Type B pancreatic cell (in vitro differentiated cells): ENCODE measurements around the gene PTPN14. TPM values are rescaled to one million over a fixed set of nuclear protein-coding genes. Genes with fewer than 3 reads are reported as not detected.
A peak's percentile ranks its signal among the peaks of the same experiment; 100 is the strongest.
"Not testable (repeated sequence)": the region's sequence is repeated elsewhere in the genome, so short reads cannot be mapped to it uniquely, and the experiment has no call there.

ENCODE experiments used
- DNase-seq: peaks from one replicate; pipeline ENCODE4 v3.0.0; 2021; ENCODE audit warnings: mixed read lengths; ENCODE audit not compliant: unreplicated experiment; ENCODE audit errors: extremely low spot score
- H3K27ac Mint-ChIP-seq: 2 replicates; pipeline ENCODE4 v1.8.0; 2021; ENCODE audit warnings: mild to moderate bottlenecking, mixed read lengths
- H3K27me3 Mint-ChIP-seq: 2 replicates; pipeline ENCODE4 v1.8.0; 2021; ENCODE audit warnings: mixed read lengths
- H3K36me3 Mint-ChIP-seq: 2 replicates; pipeline ENCODE4 v1.8.0; 2021; ENCODE audit warnings: mixed read lengths
- H3K4me1 Mint-ChIP-seq: one replicate; pipeline ENCODE4 v1.8.0; 2021; ENCODE audit warnings: mixed read lengths; ENCODE audit not compliant: unreplicated experiment
- H3K4me3 Mint-ChIP-seq: 2 replicates; pipeline ENCODE4 v1.8.0; 2021; ENCODE audit warnings: mild to moderate bottlenecking, mixed read lengths
- H3K9me3 Mint-ChIP-seq: 2 replicates; pipeline ENCODE4 v1.8.0; 2021; ENCODE audit warnings: mixed read lengths
- total RNA-seq: library from RNA; stranded (reverse); gene quantifications from 2 replicates; pipeline ENCODE4 v1.2.1, GENCODE V29; 2021; ENCODE audit warnings: low replicate concordance
- TF ChIP-seq, protein P1 (sequence below): fragments of 200-600 bp; sonication (generic); conservative IDR thresholded peaks from 2 replicates; pipeline ENCODE4 v1.5.0; 2021; ENCODE audit warnings: antibody characterized with exemption, mild to moderate bottlenecking

Gene PTPN14
- total RNA-seq, 1 donor from 2014 or later: 29.2 TPM

DNA sequence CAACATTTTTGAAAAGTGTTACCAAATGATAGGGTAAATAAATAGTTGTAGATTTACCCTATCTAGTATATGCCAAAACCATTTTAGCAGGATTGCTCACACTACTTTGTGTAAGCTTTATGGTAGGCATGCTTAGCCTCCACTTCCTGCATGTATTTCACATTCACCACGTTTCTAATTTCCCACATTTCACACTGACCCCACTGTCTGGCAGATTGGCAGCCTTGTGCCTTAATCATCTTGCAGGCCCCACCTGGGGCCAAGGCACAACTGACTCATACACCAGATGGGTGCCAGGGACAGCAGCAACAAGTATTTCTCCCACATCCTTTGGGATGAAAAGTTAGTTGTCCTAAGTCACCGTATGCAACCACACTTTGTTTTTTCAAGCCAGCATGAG lies 30.4 kb upstream of the PTPN14 start:
- no peaks in the 10 kb centered on the region for H3K4me1 Mint-ChIP-seq
- no peak overlapping the region for H3K27ac Mint-ChIP-seq
- TF ChIP-seq, protein P1, sequence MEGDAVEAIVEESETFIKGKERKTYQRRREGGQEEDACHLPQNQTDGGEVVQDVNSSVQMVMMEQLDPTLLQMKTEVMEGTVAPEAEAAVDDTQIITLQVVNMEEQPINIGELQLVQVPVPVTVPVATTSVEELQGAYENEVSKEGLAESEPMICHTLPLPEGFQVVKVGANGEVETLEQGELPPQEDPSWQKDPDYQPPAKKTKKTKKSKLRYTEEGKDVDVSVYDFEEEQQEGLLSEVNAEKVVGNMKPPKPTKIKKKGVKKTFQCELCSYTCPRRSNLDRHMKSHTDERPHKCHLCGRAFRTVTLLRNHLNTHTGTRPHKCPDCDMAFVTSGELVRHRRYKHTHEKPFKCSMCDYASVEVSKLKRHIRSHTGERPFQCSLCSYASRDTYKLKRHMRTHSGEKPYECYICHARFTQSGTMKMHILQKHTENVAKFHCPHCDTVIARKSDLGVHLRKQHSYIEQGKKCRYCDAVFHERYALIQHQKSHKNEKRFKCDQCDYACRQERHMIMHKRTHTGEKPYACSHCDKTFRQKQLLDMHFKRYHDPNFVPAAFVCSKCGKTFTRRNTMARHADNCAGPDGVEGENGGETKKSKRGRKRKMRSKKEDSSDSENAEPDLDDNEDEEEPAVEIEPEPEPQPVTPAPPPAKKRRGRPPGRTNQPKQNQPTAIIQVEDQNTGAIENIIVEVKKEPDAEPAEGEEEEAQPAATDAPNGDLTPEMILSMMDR: no peak
- no peaks in the 10 kb centered on the region for H3K36me3 Mint-ChIP-seq
- no peaks in the 10 kb centered on the region for H3K27me3 Mint-ChIP-seq
- no peak overlapping the region for H3K4me3 Mint-ChIP-seq
- H3K9me3 Mint-ChIP-seq: no peaks in the 10 kb centered on the region
- DNase-seq: no peak

DNA sequence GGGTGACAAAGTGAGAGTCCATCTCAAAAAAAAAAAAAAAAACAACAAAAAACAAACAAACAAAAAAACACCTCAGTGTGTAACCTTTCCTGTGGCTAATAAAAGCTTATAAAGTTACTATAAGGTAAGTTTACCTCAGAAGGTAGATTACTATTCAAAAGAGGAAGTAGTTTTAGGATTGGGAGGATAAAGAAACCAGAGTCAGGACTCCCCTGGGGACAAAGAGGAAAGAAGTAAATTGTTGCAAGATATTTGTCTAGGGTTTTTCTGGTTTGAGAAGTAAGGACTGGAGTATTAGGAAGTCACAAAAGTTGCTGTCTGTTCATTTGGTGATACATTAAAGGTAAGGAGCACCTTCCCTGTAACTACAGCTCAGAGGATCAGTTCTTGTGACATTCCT lies 27.8 kb upstream of the PTPN14 start:
- Mint-ChIP-seq H3K27ac (no peak overlapping the region), H3K9me3 (peaks cover 10% of the 10 kb centered on the region), H3K27me3 (no peaks in the 10 kb centered on the region), H3K4me3 (no peak overlapping the region), H3K36me3 (peaks cover 6% of the 10 kb centered on the region), H3K4me1 (no peaks in the 10 kb centered on the region)
- no peak for DNase-seq
- TF ChIP-seq, protein P1: no peak

DNA sequence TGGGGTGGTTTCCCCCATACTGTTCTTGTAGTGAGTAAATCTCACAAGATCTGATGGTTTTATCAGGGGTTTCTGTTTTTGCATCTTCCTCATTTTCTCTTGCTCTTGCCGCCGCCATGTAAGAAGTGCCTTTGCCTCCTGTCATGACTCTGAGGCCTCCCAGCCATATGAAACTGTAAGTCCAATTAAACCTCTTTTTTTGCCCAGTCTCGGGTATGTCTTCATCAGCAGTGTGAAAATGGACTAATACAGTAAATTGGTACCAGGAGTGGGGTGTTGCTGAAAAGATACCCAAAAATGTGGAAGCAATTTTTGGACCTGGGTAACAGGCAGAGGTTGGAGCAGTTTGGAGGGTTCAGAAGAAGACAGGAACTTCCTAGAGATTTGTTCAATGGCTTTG lies 24.7 kb upstream of the PTPN14 start:
- H3K4me3 Mint-ChIP-seq, DNase-seq, H3K27me3 Mint-ChIP-seq, H3K4me1 Mint-ChIP-seq, H3K27ac Mint-ChIP-seq, H3K36me3 Mint-ChIP-seq, H3K9me3 Mint-ChIP-seq: not testable (repeated sequence)

DNA sequence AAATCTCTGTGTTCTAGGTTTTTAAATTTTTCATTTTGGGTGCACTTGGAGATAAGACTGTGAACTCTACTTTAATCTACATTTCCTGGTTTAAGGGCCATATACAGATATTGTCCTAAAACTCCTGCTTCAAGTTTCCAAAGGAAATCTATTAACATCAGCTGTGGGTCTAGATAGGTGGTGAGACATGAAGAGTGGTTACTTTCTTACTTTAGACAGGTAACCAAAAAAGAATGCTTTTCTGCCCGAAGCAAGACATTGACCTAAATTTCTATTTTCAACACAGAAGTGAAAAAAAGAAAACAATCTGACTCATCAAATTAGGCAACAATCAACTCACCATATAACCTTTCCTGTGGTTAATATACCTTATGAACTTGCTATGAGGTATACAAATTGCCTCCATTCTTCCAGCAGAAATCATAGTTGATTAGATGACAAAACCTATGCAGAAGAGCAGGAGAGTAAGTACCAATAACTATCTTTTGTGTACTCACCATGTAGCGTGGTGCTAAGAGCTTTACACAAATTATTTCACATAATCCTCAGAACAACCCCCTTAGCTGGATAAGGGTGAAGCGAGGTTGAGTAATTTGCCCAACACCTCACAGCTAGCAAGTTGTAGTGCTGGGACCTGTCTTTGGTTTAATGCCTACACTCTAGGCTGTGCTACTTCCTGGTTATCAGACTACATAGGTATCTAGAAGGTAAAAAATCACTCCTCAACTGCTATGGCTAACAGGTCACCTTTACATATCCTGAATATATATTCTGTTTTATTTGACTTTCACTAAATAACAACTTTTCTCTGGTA lies 23.4 kb upstream of the PTPN14 start:
- peaks cover 6% of the 10 kb centered on the region for H3K36me3 Mint-ChIP-seq
- TF ChIP-seq, protein P1: no peak
- no peaks in the 10 kb centered on the region for H3K27me3 Mint-ChIP-seq
- no peak for DNase-seq
- H3K4me3 Mint-ChIP-seq: no peak overlapping the region
- H3K9me3 Mint-ChIP-seq: peaks cover 10% of the 10 kb centered on the region
- peaks cover 7% of the 10 kb centered on the region for H3K4me1 Mint-ChIP-seq
- no peak overlapping the region for H3K27ac Mint-ChIP-seq

DNA sequence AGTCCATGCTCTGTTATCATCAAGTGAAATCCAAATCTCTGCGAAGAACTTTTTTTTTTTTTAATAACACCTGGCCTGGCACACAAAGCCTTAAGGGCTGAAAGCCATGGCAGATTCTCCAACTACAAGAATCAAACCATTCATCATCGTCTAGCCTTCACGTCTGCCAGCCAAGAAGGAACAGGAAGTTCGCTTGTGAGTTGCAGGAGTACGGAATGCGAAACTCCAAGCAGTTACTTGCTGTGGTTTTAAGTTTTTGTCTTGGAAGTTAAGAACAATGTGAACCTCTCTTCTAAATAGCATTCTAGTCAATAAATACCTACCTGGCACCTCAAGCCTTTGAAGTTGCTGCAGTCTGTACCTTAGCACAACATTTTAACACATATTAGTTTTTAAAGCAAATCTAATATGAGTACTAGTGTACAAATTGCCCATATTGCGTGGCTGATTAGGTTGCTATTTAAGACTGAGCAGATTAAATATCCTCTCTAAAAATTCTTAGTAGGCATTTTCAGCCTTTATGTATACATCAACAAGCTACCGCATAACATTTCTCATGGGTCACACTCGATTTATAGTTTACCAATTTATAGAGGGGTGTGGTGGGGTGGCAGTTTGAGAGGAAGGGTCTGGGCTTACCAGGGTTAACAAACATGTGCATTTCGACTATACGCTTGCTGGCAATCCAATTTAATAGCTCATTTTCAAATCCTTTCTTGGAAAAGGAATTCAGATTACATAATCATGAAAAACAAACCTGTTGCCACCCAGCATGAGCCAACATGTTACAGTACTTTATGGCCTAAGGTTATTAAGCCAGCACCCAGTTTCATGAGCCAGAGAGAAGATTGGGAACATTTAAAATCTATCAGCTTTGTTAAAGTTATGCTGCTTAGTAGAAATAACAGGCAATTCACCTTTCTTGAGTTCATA lies 22.2 kb upstream of the PTPN14 start:
- H3K36me3 Mint-ChIP-seq: peaks cover 6% of the 10 kb centered on the region
- no peak for DNase-seq
- H3K4me1 Mint-ChIP-seq: peaks cover 7% of the 10 kb centered on the region
- peak overlapping the region; percentile 23 for H3K27ac Mint-ChIP-seq
- peak overlapping the region; percentile 2 for H3K4me3 Mint-ChIP-seq
- H3K9me3 Mint-ChIP-seq: peaks cover 10% of the 10 kb centered on the region
- TF ChIP-seq, protein P1: no peak
- H3K27me3 Mint-ChIP-seq: no peaks in the 10 kb centered on the region

DNA sequence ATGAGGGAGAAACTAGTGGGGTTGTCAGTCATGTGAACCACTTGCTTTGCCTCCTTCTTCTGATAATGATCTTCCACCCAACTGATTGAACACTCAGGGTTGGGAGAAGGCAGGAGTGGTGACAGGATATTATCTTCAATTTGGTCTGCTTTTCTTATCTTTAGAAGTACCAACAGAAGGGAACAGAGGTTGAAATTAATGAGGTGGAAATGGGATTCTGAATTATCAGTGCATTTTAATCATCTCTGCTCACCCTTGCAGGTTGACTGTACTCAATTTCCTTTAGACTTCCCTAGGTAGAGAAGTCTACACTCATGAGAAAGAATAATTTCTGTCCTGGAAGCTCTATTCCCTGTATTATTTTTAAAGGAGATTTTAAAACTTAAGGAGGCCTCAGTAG lies 19.9 kb upstream of the PTPN14 start:
- TF ChIP-seq, protein P1: no peak
- peaks cover 7% of the 10 kb centered on the region for H3K4me1 Mint-ChIP-seq
- H3K4me3 Mint-ChIP-seq: no peak overlapping the region
- H3K27me3 Mint-ChIP-seq: no peaks in the 10 kb centered on the region
- H3K36me3 Mint-ChIP-seq: peaks cover 2% of the 10 kb centered on the region
- H3K9me3 Mint-ChIP-seq: peaks cover 6% of the 10 kb centered on the region
- H3K27ac Mint-ChIP-seq: no peak overlapping the region
- no peak for DNase-seq
